Measurements from ENCODE around the gene PCARE.

GRCh38 chr2:29075894-29076705 is 1.8 kb upstream of the PCARE start:
- no peak for TF ChIP-seq EZH2 (IDR thresholded peaks at IDR 0.05; ENCODE audit: borderline replicate concordance, insufficient read depth, low read depth, low read length, poor library complexity, severe bottlenecking)
- TF ChIP-seq, protein P1, sequence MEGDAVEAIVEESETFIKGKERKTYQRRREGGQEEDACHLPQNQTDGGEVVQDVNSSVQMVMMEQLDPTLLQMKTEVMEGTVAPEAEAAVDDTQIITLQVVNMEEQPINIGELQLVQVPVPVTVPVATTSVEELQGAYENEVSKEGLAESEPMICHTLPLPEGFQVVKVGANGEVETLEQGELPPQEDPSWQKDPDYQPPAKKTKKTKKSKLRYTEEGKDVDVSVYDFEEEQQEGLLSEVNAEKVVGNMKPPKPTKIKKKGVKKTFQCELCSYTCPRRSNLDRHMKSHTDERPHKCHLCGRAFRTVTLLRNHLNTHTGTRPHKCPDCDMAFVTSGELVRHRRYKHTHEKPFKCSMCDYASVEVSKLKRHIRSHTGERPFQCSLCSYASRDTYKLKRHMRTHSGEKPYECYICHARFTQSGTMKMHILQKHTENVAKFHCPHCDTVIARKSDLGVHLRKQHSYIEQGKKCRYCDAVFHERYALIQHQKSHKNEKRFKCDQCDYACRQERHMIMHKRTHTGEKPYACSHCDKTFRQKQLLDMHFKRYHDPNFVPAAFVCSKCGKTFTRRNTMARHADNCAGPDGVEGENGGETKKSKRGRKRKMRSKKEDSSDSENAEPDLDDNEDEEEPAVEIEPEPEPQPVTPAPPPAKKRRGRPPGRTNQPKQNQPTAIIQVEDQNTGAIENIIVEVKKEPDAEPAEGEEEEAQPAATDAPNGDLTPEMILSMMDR (IDR thresholded peaks at IDR 0.05) = no peak

Measured in B cell (primary cell).